GM18951 (cell line): ENCODE results near the gene VKORC1L1.
"Not testable (repeated sequence)": the region's sequence is repeated elsewhere in the genome, so short reads cannot be mapped to it uniquely, and the experiment has no call there.

Experiments used
- POLR2A ChIP-seq: IDR thresholded peaks from 4 replicates; pipeline ENCODE4 v1.6.1; 2011; ENCODE audit warnings: mild to moderate bottlenecking; ENCODE audit not compliant: insufficient read length, insufficient read depth; ENCODE audit errors: extremely low read depth
- in situ Hi-C: fragments of 300-500 bp; cut with MboI; formaldehyde crosslinking; loops from one replicate; pipeline ENCODE4 v1.12.0; 2022; ENCODE audit warnings: low sequenced_read_pairs, mixed read lengths, inconsistent platforms; ENCODE audit not compliant: unreplicated experiment

Gene VKORC1L1

GRCh38 chr7:65879292-65880153 is 6.6 kb downstream of the VKORC1L1 start:
- in situ Hi-C loops: loop anchor here (10.0 kb wide), 1 partner anchor 825 kb away; no protein-coding TSS in a partner anchor

- in situ Hi-C loops: loop anchor here (10.0 kb wide), 1 partner anchor 825 kb away; no protein-coding TSS in a partner anchor
Measured at GRCh38 chr7:65880242-65880641, 7.4 kb downstream of the VKORC1L1 start.

GRCh38 chr7:65884983-65885382 is 12.1 kb downstream of the VKORC1L1 start:
- in situ Hi-C loops: loop anchor here (10.0 kb wide), 1 partner anchor 830 kb away; no protein-coding TSS in a partner anchor

GRCh38 chr7:65885533-65885932 is 12.7 kb downstream of the VKORC1L1 start:
- in situ Hi-C loops: loop anchor here (10.0 kb wide), 1 partner anchor 831 kb away; no protein-coding TSS in a partner anchor

- in situ Hi-C loops: loop anchor here (10.0 kb wide), 1 partner anchor 834 kb away; no protein-coding TSS in a partner anchor
Measured at GRCh38 chr7:65888434-65889156, 15.7 kb downstream of the VKORC1L1 start.

- in situ Hi-C loops: loop anchor here (10.0 kb wide), 1 partner anchor 835 kb away; no protein-coding TSS in a partner anchor
Measured at GRCh38 chr7:65889722-65890121, 16.8 kb downstream of the VKORC1L1 start.

- no peak for TF ChIP-seq POLR2A
- in situ Hi-C loops: no loop called here
Measured at GRCh38 chr7:65892161-65892560, 19.3 kb downstream of the VKORC1L1 start.

- in situ Hi-C loops: no loop called here
Measured at GRCh38 chr7:65892835-65893234, 20.0 kb downstream of the VKORC1L1 start.

GRCh38 chr7:65896279-65896870 is 23.5 kb downstream of the VKORC1L1 start:
- in situ Hi-C loops: no loop called here
- no peak for TF ChIP-seq POLR2A

More at GRCh38 chr7:65892835-65893234, 20.0 kb downstream of the VKORC1L1 start:
- TF ChIP-seq POLR2A: no peak

- in situ Hi-C loops: not testable (repeated sequence)
Measured at GRCh38 chr7:65897289-65897688, 24.4 kb downstream of the VKORC1L1 start.

GRCh38 chr7:65898677-65899447 is 26.0 kb downstream of the VKORC1L1 start:
- in situ Hi-C loops: not testable (repeated sequence)

GRCh38 chr7:65902306-65902705 is 29.4 kb downstream of the VKORC1L1 start:
- in situ Hi-C loops: no loop called here

GRCh38 chr7:65907501-65908198 is 34.8 kb downstream of the VKORC1L1 start:
- no peak for TF ChIP-seq POLR2A
- in situ Hi-C loops: no loop called here

More at GRCh38 chr7:65902306-65902705, 29.4 kb downstream of the VKORC1L1 start:
- no peak for TF ChIP-seq POLR2A
